HUDEP-2 (cell line): Measurements from ENCODE around the gene HOXB6.

Experiments
- DNase-seq, 76 experiments: peaks; one replicate each; lab custom pipeline; 2025; ENCODE audit not compliant: unreplicated experiment in 76 of 76; lab: John Stamatoyannopoulos, UW

The HOXB6 gene

GRCh38 chr17:48556576-48557401 is 48.0 kb downstream of the HOXB6 start:
- DNase-seq: no peak

- DNase-seq: no peak
These were observed 48.6 kb downstream of the HOXB6 start for GRCh38 chr17:48556229-48556575.

DNA sequence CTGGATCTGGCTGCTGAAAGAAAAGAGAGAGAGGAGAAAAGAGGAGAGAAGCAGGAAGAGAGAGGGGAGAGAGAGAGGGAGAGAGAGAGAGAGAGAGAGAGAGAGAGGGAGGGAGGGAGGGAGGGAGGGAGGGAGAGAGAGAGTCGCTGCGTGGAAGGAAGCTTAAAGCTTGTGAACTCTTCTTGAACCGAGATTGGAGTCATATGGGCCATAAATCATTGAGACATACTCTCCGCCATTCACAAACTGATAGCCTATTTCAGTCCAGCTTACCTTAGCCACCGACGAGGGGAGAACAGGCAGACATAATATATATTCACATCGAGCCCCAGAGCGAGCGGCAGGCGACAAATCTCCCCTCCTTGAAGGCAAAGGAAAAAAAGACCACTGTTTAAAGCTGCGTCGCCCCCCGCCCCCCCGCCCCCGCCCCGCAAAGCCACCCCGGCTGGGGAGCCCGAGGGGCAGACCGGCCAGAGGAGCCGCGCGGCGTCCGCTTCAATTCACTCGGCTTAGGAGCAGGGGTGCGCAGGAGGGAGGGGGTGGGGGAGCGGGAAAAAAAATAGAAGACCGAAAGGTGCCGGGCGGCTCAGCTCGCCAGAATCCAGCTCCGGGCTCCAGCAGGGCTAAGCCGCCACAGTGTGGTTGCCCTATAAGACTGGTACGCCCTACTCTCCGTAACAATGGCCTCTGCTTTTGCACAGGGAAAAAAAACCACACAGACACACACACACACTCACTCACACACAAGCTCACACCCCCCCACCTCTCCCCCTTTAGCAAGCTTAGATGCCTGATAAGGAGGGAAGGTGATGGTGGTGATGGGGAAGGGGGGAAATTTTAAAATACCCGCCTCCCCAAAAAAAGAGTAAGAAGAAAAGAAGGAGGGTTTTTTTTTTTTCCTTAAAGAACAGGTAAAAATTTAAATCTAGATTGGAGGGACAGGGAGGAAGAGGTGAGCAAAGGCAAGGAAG is 49.2 kb downstream of the HOXB6 start:
- no peak for DNase-seq

DNA sequence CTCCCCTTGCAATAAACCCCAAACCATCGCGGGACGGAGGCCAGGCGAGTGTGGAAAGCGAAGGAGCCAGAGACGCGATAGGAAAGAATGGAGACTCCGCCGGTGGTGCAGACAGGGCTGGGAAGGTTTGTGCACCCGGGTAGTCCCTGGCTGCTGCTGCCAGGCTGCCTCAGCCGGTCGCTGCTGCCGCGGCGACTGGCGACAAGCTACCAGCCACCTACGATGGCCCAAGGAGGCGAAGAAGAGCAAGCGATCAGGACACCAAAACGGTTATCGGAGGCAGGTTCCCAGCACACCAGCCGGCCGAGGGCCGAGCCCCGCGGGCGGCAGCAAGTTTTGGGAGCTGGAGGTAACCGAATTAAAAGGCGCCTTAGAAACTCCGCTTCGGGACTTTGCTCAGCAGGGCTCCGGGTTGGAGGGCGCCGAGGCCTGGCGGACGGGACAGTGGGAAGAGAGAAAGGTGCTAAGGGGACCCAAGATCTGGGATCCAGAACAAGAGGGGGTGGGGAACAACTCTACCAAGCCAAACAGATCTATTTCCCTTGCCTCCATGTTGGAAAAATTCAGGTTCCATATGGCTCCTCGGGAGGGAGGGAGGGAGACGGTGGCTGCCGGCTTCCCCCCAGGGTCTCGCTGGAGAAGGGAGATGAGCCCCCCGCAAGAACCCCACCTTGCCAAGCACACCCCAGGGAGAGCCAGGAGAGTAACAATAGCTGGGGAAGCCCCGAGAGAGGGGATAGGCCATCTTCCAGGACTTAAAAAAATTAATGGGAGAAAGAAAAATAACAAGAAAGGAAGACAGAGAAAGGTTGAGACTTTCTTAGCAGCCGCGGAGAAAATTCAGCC is 50.2 kb downstream of the HOXB6 start:
- DNase-seq: no peak

- DNase-seq: no peak
These were observed 51.0 kb downstream of the HOXB6 start for GRCh38 chr17:48553826-48554225.

DNA sequence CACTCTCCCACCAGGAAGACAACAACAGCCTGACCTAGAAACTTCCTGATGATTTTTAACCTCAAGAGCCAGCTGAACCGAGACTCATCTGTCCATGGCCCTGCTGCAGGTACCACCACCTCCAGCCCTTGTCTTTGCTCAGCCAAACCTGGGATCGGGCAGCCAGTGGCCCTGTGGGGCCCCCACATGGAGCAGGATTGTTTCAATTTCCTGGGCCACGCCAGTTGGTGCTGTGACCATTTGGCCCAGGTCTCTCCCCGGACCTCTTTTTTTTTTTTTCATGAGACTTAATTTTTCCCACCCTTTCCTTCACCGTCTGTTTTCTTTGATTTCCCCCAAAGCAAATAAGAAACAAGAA is 51.6 kb downstream of the HOXB6 start:
- no peak for DNase-seq

- no peak for DNase-seq
These were observed 52.2 kb downstream of the HOXB6 start for GRCh38 chr17:48552466-48553189.

- DNase-seq: no peak
These were observed 53.0 kb downstream of the HOXB6 start for GRCh38 chr17:48551596-48552465.

DNA sequence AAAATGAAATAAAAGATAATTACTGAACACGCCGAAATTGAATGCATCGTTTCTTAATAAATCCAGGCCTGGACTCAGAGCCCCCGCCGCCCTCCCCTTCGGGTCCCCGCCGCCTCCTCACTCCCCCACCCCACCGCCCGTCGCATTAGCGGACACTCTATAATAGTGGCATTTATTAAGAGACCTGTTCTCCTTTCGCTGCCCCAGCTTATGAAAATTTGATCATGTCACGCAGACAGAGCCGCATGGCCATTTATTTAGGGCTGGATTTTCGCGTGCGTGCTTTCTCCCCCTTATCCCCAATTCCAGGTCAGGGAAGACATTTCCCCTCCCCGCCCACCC is 53.6 kb downstream of the HOXB6 start:
- no peak for DNase-seq

- DNase-seq: no peak
These were observed 54.1 kb downstream of the HOXB6 start for GRCh38 chr17:48550502-48551213.

DNA sequence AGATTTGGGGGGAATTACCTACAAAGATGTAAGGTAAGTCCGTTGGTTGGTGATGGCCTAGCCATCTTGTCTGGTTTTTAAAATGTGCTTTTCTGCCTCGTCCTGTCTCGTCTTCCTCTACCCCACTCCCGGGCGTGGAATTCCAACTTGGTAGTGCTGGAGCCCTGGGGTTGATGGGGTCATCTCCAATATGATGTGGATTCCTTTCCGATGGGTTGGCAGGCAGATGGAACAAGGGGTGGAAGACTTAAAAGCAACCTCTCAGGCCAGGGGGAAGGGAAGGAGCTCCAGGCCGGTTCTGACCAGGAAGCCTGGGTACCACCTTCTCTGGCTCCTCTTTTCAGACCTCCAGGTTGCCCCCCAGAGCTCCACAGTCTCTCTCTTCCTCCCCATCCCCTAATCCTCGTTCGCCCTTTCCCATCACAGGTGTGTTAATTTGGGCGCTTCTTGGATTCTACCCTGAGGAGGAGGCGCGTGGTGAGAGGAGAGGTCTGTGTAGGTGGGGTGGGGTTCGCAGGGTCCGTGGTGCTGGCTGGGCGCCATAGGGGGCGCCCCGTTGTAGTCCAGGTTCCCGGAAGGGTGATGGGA is 54.8 kb downstream of the HOXB6 start:
- DNase-seq: no peak

DNA sequence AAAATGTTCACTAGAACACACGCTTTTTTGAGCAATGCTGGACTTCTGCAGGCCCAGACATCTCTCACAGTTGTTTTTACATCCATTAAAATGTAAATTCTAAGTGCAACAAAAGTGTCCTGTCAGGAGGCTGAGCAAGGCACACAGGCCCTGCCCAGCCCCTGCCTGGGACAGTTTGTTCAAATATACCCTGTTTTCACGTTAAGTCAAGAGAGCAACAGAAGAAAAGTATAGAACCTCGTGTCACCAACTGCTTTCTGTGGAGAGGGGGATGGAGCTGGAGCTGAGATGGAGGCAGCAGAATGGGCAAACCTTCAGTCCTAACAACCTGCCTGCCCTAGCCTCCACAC is 55.5 kb downstream of the HOXB6 start:
- no peak for DNase-seq

- peak in 2 of 76 experiments; percentile 7 to 9 for DNase-seq
These were observed 56.1 kb downstream of the HOXB6 start for GRCh38 chr17:48548523-48549280.

DNA sequence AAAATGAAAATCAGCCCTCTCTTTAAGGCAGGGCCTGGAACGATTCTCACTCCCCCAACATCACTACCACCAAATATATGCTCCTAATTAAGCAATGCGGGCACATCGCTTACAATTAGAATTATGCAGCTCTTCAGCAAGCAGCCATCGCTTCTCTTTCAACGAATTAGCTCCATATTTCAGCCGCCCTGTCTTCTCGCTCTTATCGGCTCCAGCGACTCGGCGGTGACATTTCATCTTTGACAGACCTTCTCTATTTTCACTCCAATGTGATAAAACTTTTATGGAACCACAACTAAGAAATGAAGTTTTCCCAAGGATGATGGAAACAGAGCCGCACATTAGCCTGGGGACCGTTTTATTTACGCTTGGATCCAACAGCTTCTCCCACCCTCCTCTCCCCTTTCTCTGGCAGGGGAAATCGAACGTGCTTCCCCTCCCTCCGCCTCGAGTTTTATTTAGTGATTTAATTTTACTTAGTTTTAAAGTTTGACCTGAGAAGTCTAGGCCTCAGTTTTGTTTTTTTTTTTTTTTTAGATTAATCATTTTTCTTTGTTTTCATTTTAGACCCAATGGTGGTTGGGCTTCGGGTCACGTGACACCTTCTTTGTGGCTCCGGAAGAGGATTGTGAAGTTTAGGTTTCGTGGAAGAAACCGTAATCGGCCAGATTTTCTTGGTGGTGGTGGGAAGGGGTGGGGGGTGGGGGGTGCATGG is 56.8 kb downstream of the HOXB6 start:
- peak in 49 of 76 experiments; percentile 7 to 54 (median 29) for DNase-seq

GRCh38 chr17:48546924-48547807 is 57.6 kb downstream of the HOXB6 start:
- peak in 73 of 76 experiments; percentile 26 to 93 (median 68) for DNase-seq
